GM19193 (cell line): Measurements from ENCODE around the gene IRX2.

Experiments
- POLR2A ChIP-seq: IDR thresholded peaks from 4 replicates; pipeline ENCODE4 v1.6.1; 2011; ENCODE audit not compliant: insufficient read depth, insufficient read length; ENCODE audit errors: extremely low read depth

Gene IRX2

GRCh38 chr5:2750758-2751464, 566 bp downstream of the IRX2 start:
- no peak for TF ChIP-seq POLR2A

GRCh38 chr5:2750026-2750757, 1.3 kb downstream of the IRX2 start:
- no peak for TF ChIP-seq POLR2A

- no peak for TF ChIP-seq POLR2A
Measured at GRCh38 chr5:2749514-2750025, 1.9 kb downstream of the IRX2 start.

DNA sequence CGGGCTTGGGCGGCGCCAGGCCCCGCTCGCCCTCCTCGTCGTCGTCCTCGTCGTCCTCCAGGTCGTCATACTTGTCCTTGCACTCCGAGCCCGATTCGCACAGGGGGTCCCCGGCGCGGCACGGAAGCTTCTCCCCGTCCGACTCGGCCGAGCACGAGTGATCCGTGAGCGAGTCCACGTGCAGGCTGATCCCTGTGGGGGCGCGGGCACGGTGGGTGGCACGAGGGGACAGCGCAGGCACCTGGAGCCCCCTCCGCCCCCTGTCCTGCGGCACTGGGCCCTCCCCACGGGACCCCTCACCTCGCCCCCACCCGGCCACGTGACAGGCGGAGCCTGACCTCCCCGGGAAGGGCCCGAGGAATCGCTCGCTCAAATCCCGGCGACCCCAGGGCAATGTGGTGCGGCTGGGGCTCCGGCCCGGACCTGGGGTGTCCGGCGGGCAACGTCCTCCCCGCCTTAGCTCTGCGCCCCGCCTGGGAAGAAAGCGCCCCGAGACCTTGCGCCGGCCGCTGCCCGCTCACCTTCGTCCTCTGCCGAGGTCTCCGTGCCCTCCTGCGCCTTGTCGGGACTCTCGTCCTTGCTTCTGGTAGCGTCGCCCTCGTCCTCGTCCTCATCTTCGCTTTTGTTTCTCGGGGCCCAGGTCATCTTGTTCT, 2.5 kb downstream of the IRX2 start:
- no peak for TF ChIP-seq POLR2A

DNA sequence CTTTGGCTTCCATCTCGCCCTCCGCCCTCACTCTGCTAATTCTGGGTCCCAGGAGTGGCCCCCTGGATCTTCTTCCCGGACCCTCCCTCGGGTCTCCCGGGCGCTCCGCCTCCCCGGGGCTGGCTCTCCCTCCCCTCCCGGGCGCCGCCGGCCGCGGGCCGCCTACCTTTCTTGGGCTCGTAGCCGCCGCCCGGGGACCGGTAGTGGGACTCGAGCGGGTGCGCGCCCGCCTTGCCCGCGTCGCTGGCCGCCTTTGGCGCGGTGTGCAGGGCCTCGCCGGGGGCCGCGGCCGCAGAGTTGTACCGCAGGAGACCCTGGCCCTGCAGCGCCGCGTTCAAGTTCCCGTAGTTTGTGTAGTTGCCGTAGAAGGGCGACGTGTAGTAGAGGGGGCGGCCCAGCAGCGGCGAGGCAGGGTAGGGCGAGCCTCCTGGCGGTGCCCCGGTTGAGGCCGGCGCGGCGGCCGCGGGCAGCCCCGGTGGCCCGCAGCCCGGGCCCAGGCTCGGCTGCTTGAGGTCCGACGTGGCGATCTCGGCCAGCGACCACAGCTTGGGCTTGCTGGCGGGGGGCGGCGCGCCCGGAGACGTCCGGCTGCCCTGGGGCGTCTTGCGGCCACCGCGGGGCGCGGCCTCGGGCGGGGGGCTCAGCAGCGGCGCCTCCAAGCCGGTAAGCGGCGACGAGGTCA, 3.2 kb downstream of the IRX2 start:
- TF ChIP-seq POLR2A, result no peak

DNA sequence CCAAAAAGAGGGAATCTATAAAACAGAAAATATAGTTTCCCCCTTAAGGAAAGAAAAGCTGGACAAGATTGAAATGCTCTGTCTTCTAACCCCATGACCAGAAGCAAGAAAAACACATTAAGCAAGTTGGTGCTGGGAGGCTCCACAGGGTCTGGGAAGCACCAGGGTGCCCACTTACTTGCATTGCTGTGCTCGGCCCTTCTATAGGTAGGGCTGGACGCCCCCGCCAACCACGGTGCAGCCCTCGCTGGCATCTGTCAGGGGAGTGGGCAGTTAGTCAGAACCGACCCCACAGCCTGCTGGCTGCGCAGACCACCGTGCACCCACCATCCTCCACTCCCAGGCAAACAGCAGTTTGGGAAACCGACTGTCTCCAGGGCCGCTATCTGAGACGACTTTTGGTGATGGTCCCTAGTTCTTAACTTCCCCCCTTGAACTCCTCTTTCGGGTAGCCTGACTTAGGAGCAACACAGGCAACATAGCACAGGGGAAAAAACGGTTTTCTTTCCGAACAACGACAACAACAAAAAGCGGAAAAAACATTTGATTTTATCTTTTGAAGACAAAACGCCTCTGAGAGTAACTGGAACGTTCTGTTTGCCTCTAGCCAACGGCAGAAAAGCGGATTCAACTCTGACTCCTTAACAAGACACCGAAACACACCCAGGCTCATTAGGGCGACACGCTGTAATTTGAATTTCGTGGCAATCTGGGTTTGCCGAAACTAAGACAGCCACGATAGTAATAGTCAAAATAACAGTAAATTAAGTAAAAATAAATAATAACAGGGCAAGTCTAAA, 3.9 kb downstream of the IRX2 start:
- no peak for TF ChIP-seq POLR2A

DNA sequence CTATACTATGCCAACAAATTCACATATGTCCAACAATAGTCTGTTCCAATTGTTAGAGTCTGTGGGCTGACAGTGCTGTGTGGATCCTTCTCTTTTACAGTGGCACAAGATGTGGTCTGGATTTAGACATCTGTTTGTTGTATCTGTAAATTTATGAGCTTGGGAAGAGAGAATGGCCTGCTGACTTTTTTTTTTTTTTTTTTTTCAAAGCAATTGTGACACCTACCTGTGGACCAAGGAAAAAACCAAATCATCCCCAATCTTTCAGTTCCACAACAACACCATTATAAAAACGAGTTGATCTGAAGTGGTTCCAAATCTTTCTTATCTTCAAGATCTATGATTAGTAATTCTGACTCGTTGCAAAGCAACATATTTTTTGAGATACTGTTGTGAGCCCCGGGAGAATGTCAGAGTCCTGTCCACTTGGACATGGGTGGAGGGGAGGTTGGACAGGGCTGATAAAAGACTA, 4.9 kb downstream of the IRX2 start:
- TF ChIP-seq POLR2A, result no peak

DNA sequence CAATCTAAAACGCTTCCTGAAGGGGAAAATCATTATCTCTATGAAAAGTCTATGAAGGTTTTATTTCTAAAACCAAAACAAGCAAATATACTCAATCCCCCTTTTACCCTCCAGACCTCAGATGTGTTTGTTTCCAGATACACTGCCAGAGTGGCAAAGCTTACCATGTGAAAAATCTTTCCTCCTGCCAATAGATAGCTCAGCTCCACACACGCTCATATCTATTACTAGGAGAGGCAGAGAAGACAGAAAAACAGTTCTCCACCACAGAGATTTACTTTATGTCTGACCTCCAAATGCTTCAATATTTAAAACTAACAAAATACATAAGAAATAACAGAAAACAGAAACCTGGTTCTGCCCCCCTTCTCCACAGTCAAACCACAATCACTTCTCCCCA, 7.0 kb downstream of the IRX2 start:
- TF ChIP-seq POLR2A, result no peak

DNA sequence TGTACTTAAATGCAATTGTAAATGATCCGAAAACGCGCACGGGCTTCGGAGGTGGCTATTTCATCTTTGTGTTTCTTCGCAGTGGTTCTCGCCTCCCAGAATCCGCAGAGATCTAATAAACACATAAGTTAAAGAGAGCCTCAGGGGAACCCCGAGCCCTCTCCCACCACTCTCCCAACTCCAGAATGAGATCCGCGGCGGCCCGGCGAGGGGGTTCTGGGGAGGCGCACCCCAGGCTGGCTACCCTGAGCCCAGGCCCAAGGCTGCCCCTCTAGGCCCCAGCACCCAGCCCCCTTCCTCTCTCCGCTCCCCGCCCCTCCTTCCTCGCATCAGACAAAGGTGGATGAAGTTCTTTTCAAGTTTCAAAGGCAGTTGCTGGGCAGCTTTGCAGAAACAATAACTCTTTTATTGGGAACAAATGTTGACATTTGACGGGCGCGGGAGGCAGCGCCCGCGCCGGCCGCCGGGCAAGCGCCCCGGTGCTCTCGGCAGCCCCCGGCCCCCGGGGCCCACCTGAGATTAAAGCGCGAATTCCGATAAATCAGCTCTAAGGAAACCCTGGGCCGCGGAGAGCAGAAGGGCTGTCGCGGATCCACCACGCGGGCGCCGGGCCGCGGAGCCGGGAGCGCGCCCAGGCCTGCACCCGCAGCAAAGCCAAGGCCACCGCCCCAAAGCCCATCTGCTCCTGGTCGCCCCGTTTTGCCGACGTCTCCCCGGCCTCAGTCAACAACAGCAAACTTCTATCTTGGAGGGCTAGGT, 8.4 kb downstream of the IRX2 start:
- TF ChIP-seq POLR2A, result no peak

GRCh38 chr5:2741956-2742355, 9.5 kb downstream of the IRX2 start:
- no peak for TF ChIP-seq POLR2A

DNA sequence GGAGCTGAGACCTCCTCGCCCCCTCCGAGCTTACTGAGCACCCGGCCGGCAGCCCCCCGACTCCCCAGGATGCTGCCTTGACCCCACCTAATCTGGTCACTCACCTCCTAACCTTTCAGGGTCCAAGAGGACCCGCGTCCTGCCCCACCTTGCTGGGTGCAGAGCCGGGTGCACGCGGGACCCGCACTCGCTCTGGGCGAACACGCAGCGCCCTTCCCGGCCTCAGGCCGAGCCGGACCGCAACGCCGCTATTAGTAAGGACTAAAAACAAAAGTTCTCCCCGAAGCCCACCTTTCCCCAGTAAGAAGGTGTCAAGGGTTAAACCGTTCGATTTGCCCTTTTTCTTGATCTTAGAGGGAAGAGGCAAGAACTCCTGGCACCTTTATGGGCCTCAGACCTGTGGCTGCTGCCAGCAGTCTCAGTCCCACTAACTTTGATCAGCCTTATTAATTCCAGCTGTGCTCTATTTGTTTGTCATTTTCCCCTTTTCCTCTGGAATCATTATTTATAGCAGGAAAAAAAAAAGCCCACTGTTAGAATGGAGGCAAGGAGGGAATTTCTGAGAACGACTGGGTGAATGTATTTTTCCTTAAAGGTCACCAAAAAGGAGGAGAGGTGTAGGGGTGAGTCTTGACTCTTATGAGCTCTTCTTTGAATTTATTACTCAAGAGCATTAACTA, 10.5 kb downstream of the IRX2 start:
- TF ChIP-seq POLR2A, result no peak

- no peak for TF ChIP-seq POLR2A
Measured at GRCh38 chr5:2740051-2740875, 11.2 kb downstream of the IRX2 start.

- no peak for TF ChIP-seq POLR2A
Measured at GRCh38 chr5:2739360-2740050, 12.0 kb downstream of the IRX2 start.
